ENCODE data around the gene TNS4. TPM values are rescaled to one million over a fixed set of nuclear protein-coding genes. Genes with fewer than 3 reads are reported as not detected.
A peak's percentile ranks its signal among the peaks of the same experiment; 100 is the strongest.

Gene TNS4
- total RNA-seq, 1 experiment from 2014 or later, result 0.21 TPM

GRCh38 chr17:40445751-40446468 lies 55.5 kb downstream of the TNS4 start:
- no peak overlapping the region for H3K4me3 Mint-ChIP-seq (ENCODE audit: low read depth, unreplicated experiment)

GRCh38 chr17:40443988-40444899 lies 57.2 kb downstream of the TNS4 start:
- Mint-ChIP-seq H3K36me3 (ENCODE audit: insufficient read depth, unreplicated experiment) (peaks cover 10% of the 10 kb centered on the region), H3K27ac (ENCODE audit: unreplicated experiment) (no peak overlapping the region), H3K4me3 (ENCODE audit: low read depth, unreplicated experiment) (peak overlapping the region; percentile 1), H3K9me3 (ENCODE audit: low read depth, unreplicated experiment) (no peaks in the 10 kb centered on the region), H3K27me3 (ENCODE audit: unreplicated experiment) (peaks cover 32% of the 10 kb centered on the region), H3K4me1 (ENCODE audit: low read depth, unreplicated experiment) (peaks cover 40% of the 10 kb centered on the region)
- TSS peak; percentile 31 for BruUV-seq (replicated peaks)
- no peak for TF ChIP-seq CTCF (IDR thresholded peaks at IDR 0.05; ENCODE audit: unreplicated experiment)
- intact Hi-C loops (cut with micrococcal nuclease; ENCODE audit: unreplicated experiment), result no loop called here
- CTCF ChIA-PET, result interaction anchor here (0.5 to 53.1 kb wide), 60 partner anchors 10 to 1768 kb away, joined by 3 to 4142 read pairs (median 4); partner anchors contain the start of genes CCR7, GJD3, GSDMA and LRRC3C
- DNase-seq, result no peak

More at GRCh38 chr17:40445751-40446468, 55.5 kb downstream of the TNS4 start:
- no peak for TF ChIP-seq CTCF (IDR thresholded peaks at IDR 0.05; ENCODE audit: unreplicated experiment)
- Mint-ChIP-seq H3K27me3 (ENCODE audit: unreplicated experiment) (peaks cover 21% of the 10 kb centered on the region), H3K9me3 (ENCODE audit: low read depth, unreplicated experiment) (no peaks in the 10 kb centered on the region), H3K27ac (ENCODE audit: unreplicated experiment) (no peak overlapping the region), H3K36me3 (ENCODE audit: insufficient read depth, unreplicated experiment) (peaks cover 10% of the 10 kb centered on the region), H3K4me1 (ENCODE audit: low read depth, unreplicated experiment) (peaks cover 40% of the 10 kb centered on the region)
- intact Hi-C loops (cut with micrococcal nuclease; ENCODE audit: unreplicated experiment), result no loop called here
- no TSS peak for BruUV-seq (replicated peaks)
- CTCF ChIA-PET, result interaction anchor here (0.6 to 53.1 kb wide), 19 partner anchors 9 to 643 kb away, joined by 3 to 4142 read pairs (median 5); partner anchors contain the start of genes CCR7, PSMD3 and TOP2A
- DNase-seq, result peak; percentile 61

DNA sequence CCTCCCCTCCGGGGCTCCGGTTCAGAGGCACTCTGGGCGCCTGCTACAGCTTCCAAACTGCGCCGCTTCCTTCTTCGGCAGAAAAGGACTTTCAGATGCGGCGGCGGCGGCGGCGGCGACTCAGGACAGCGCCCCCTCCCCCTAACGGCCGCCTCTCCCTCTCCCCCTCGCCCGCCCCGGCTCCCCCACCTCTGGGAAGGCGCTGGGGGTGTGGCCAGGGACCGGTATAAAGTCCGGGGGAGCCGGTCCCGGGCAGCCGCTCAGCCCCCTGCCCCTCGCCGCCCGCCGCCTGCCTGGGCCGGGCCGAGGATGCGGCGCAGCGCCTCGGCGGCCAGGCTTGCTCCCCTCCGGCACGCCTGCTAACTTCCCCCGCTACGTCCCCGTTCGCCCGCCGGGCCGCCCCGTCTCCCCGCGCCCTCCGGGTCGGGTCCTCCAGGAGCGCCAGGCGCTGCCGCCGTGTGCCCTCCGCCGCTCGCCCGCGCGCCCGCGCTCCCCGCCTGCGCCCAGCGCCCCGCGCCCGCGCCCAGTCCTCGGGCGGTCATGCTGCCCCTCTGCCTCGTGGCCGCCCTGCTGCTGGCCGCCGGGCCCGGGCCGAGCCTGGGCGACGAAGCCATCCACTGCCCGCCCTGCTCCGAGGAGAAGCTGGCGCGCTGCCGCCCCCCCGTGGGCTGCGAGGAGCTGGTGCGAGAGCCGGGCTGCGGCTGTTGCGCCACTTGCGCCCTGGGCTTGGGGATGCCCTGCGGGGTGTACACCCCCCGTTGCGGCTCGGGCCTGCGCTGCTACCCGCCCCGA lies 58.0 kb downstream of the TNS4 start, which contains the start of gene IGFBP4:
IGFBP4 (plus strand) TSS at position 255 of the 792 bp plus-strand sequence; CDS start at position 541, 286 bp downstream.
- Mint-ChIP-seq H3K27ac (ENCODE audit: unreplicated experiment) (no peak within 1 kb of the TSS), H3K4me3 (ENCODE audit: low read depth, unreplicated experiment) (peak within 1 kb of the TSS; percentile 1), H3K9me3 (ENCODE audit: low read depth, unreplicated experiment) (no peaks in the 10 kb centered on the region), H3K4me1 (ENCODE audit: low read depth, unreplicated experiment) (peaks cover 32% of the 10 kb centered on the region), H3K27me3 (ENCODE audit: unreplicated experiment) (peaks cover 37% of the 10 kb centered on the region), H3K36me3 (ENCODE audit: insufficient read depth, unreplicated experiment) (peaks cover 10% of the 10 kb centered on the region)
- no TSS peak for BruUV-seq (replicated peaks)
- intact Hi-C loops (cut with micrococcal nuclease; ENCODE audit: unreplicated experiment), result no loop called here
- no peak for TF ChIP-seq CTCF (IDR thresholded peaks at IDR 0.05; ENCODE audit: unreplicated experiment)
- DNase-seq, result peak; percentile 100
- CTCF ChIA-PET, result interaction anchor here (0.6 to 53.1 kb wide), 62 partner anchors 9 to 1767 kb away, joined by 3 to 4142 read pairs (median 4); partner anchors contain the start of genes CASC3, CCR7, GJD3 and LRRC3C
